ENCODE data around the gene ADARB2. TPM values are rescaled to one million over a fixed set of nuclear protein-coding genes. Genes with fewer than 3 reads are reported as not detected.

ADARB2 gene
- total RNA-seq, 1 experiment from 2014 or later, result not detected

DNA sequence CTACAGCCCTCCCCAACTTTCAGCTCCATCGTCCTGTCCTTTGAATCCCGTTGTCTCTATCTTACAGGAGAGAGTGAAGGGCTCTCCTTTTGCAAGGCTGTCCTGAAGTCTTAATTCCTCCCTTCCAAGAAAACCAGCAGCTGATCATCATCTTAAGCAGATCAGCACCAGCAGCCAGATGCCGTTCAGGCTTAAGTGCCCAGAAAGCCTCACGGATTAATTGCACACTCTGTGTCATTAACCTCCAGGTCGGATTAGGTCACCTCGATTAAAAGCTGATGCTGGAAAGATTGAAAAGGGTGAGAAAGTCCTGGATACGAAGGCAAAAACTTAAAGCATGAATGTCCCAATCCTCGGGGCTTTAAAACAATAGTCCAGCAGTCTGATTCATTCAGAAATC lies 24.8 kb upstream of the ADARB2 start:
- BruUV-seq (replicated peaks), result no TSS peak
- H3K27ac Mint-ChIP-seq (ENCODE audit: unreplicated experiment), result no peak overlapping the region
- H3K27me3 Mint-ChIP-seq (ENCODE audit: unreplicated experiment), result no peaks in the 10 kb centered on the region
- H3K4me1 Mint-ChIP-seq (ENCODE audit: low read depth, unreplicated experiment), result no peaks in the 10 kb centered on the region
- no peak overlapping the region for H3K4me3 Mint-ChIP-seq (ENCODE audit: low read depth, unreplicated experiment)
- CTCF ChIA-PET, result no interaction called here
- no peaks in the 10 kb centered on the region for H3K36me3 Mint-ChIP-seq (ENCODE audit: insufficient read depth, unreplicated experiment)
- intact Hi-C loops (cut with micrococcal nuclease; ENCODE audit: unreplicated experiment), result no loop called here
- DNase-seq, result no peak
- peaks cover 5% of the 10 kb centered on the region for H3K9me3 Mint-ChIP-seq (ENCODE audit: low read depth, unreplicated experiment)
- TF ChIP-seq, protein P1, sequence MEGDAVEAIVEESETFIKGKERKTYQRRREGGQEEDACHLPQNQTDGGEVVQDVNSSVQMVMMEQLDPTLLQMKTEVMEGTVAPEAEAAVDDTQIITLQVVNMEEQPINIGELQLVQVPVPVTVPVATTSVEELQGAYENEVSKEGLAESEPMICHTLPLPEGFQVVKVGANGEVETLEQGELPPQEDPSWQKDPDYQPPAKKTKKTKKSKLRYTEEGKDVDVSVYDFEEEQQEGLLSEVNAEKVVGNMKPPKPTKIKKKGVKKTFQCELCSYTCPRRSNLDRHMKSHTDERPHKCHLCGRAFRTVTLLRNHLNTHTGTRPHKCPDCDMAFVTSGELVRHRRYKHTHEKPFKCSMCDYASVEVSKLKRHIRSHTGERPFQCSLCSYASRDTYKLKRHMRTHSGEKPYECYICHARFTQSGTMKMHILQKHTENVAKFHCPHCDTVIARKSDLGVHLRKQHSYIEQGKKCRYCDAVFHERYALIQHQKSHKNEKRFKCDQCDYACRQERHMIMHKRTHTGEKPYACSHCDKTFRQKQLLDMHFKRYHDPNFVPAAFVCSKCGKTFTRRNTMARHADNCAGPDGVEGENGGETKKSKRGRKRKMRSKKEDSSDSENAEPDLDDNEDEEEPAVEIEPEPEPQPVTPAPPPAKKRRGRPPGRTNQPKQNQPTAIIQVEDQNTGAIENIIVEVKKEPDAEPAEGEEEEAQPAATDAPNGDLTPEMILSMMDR (IDR thresholded peaks at IDR 0.05; ENCODE audit: unreplicated experiment), result no peak

DNA sequence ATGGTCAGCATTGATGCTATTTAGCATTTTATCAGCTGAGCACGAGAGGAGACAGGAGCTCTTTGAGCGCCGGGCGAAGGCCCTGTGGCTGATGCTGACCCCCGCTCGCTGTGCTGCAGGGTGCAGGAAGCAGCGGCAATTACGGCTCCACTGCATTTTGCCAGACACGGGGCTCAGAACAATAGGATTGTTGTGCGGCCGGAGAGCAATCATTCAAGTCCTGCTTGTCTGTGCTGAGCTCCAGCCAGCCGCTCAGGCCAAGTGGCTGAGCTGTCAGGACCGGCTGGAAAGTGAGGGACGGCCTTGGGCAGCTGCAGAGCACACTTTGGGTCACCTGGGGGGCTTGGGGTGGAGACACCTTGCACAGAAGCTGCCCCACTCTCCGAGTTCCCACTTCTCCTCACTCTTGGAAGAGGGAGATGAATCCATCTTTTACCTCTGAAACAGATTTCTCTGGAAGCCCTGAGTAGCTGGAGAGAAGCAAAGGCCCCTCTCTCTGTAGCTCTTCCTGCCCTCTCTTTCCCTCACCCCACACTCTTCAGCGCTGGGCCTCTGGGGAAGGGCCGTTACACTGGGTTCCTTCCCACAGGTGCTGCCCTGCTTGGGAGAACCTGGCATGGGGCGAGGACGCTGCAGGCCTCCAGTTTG lies 17.3 kb upstream of the ADARB2 start:
- no peak for DNase-seq
- H3K4me1 Mint-ChIP-seq (ENCODE audit: low read depth, unreplicated experiment), result no peaks in the 10 kb centered on the region
- no peak overlapping the region for H3K27ac Mint-ChIP-seq (ENCODE audit: unreplicated experiment)
- H3K9me3 Mint-ChIP-seq (ENCODE audit: low read depth, unreplicated experiment), result peaks cover 20% of the 10 kb centered on the region
- H3K36me3 Mint-ChIP-seq (ENCODE audit: insufficient read depth, unreplicated experiment), result no peaks in the 10 kb centered on the region
- intact Hi-C loops (cut with micrococcal nuclease; ENCODE audit: unreplicated experiment), result no loop called here
- CTCF ChIA-PET, result interaction anchor here (0.7 kb wide), 1 partner anchor 474 kb away, joined by 7 read pairs; no protein-coding TSS in a partner anchor
- H3K4me3 Mint-ChIP-seq (ENCODE audit: low read depth, unreplicated experiment), result no peak overlapping the region
- no peaks in the 10 kb centered on the region for H3K27me3 Mint-ChIP-seq (ENCODE audit: unreplicated experiment)
- TF ChIP-seq, protein P1 (IDR thresholded peaks at IDR 0.05; ENCODE audit: unreplicated experiment), result no peak
- no TSS peak for BruUV-seq (replicated peaks)

DNA sequence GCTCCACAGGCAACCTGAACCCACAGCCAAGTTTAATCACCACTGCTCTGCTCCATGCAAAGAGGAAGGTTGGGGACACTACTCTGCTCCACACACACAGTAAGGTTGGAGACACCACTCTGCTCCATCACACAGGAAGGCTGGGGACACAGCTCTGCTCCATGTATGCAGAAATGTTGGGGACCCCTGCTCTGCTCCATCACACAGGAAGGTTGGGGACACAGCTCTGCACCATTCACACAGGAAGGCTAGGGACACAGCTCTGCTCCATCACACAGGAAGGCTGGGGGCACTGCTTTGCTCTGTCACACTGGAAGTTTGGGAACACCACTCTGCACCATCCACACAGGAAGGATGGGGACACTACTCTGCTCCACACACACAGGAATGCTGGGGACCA lies 14.8 kb upstream of the ADARB2 start:
- Mint-ChIP-seq H3K4me1 (ENCODE audit: low read depth, unreplicated experiment) (no peaks in the 10 kb centered on the region), H3K36me3 (ENCODE audit: insufficient read depth, unreplicated experiment) (no peaks in the 10 kb centered on the region), H3K27me3 (ENCODE audit: unreplicated experiment) (no peaks in the 10 kb centered on the region), H3K9me3 (ENCODE audit: low read depth, unreplicated experiment) (peaks cover 26% of the 10 kb centered on the region), H3K4me3 (ENCODE audit: low read depth, unreplicated experiment) (no peak overlapping the region), H3K27ac (ENCODE audit: unreplicated experiment) (no peak overlapping the region)
- no peak for DNase-seq
- TF ChIP-seq, protein P1 (IDR thresholded peaks at IDR 0.05; ENCODE audit: unreplicated experiment), result no peak
- BruUV-seq (replicated peaks), result no TSS peak
- CTCF ChIA-PET, result no interaction called here
- intact Hi-C loops (cut with micrococcal nuclease; ENCODE audit: unreplicated experiment), result no loop called here

DNA sequence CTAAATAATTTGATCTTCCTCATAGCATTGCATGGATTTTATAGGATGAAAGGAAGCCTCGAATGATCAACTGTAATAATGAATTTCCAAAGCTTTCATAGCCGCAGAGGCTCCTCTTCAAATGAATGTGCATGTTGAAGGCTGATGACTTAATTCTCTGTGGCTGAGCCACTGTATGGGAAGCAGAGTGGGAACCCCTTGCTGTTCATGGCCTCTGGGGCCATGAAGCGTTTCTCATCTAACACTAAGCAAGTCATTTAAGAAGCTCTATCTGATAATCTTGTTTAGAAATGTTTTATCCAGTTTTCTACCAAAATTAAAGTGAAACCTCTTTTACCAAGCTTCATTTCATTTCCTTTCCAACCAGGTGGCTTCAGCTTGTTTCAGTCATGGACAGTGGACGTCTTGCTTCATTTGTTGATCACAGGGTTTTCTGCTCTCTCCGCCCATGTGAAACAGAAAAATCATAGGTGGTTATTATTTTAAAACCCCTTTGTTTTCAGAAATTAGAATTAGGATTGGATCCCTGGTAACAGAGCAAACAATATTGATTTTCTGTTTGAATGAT lies 10.3 kb upstream of the ADARB2 start:
- no peak overlapping the region for H3K27ac Mint-ChIP-seq (ENCODE audit: unreplicated experiment)
- H3K4me3 Mint-ChIP-seq (ENCODE audit: low read depth, unreplicated experiment), result no peak overlapping the region
- no peaks in the 10 kb centered on the region for H3K4me1 Mint-ChIP-seq (ENCODE audit: low read depth, unreplicated experiment)
- TF ChIP-seq, protein P1 (IDR thresholded peaks at IDR 0.05; ENCODE audit: unreplicated experiment), result no peak
- no peaks in the 10 kb centered on the region for H3K27me3 Mint-ChIP-seq (ENCODE audit: unreplicated experiment)
- CTCF ChIA-PET, result no interaction called here
- H3K36me3 Mint-ChIP-seq (ENCODE audit: insufficient read depth, unreplicated experiment), result no peaks in the 10 kb centered on the region
- intact Hi-C loops (cut with micrococcal nuclease; ENCODE audit: unreplicated experiment), result no loop called here
- DNase-seq, result no peak
- no TSS peak for BruUV-seq (replicated peaks)
- peaks cover 27% of the 10 kb centered on the region for H3K9me3 Mint-ChIP-seq (ENCODE audit: low read depth, unreplicated experiment)

All from Calu3 (cell line).